Natural killer cell (primary cell): ENCODE measurements around the gene STK11IP. TPM values are rescaled to one million over a fixed set of nuclear protein-coding genes. Genes with fewer than 3 reads are reported as not detected.

Source experiments
- ATAC-seq, 3 donors: fragments of 150-1000 bp in 2 of 3; fragments of 200-7000 bp in 1 of 3; cut with Tn5 transposase; 1 replicate in 1 of 3; 2 replicates in 2 of 3; pipeline ENCODE4 v1.10.0; 2021; ENCODE audit warnings: mild to moderate bottlenecking in 2 of 3, moderate library complexity in 2 of 3
- DNase-seq, 2 donors: peaks; one replicate each; pipeline versions ENCODE4 v3.0.0 to v3.0.0-alpha.2; 2013 to 2021; ENCODE audit warnings: mixed read lengths in 1 of 2
- H3K27ac ChIP-seq: one replicate; pipeline ENCODE4 v1.5.1; 2013; ENCODE audit warnings: mild to moderate bottlenecking, low read length
- H3K27me3 ChIP-seq: one replicate; pipeline ENCODE4 v1.6.1; 2013; ENCODE audit warnings: low read length; ENCODE audit not compliant: control insufficient read depth, insufficient read depth
- H3K36me3 ChIP-seq: one replicate; pipeline ENCODE4 v1.6.1; 2013; ENCODE audit warnings: low read length; ENCODE audit not compliant: control insufficient read depth, insufficient read depth
- H3K4me1 ChIP-seq: one replicate; pipeline ENCODE4 v1.6.1; 2013; ENCODE audit warnings: low read length; ENCODE audit not compliant: control insufficient read depth, insufficient read depth
- H3K4me3 ChIP-seq: one replicate; pipeline ENCODE4 v1.5.1; 2013; ENCODE audit warnings: low read length
- H3K9me3 ChIP-seq: one replicate; pipeline ENCODE4 v1.6.1; 2013; ENCODE audit warnings: low read length; ENCODE audit not compliant: control insufficient read depth, insufficient read depth
- H3K27ac Mint-ChIP-seq, 2 donors: one replicate each; pipeline ENCODE4 v1.8.0; 2022; ENCODE audit warnings: mild to moderate bottlenecking in 2 of 2, mixed read lengths in 2 of 2, moderate library complexity in 1 of 2
- H3K27me3 Mint-ChIP-seq, 2 donors: one replicate each; pipeline ENCODE4 v1.8.0; 2022; ENCODE audit warnings: low read depth in 2 of 2, mixed read lengths in 2 of 2
- H3K36me3 Mint-ChIP-seq: one replicate; pipeline ENCODE4 v1.8.0; 2022; ENCODE audit warnings: mixed read lengths
- H3K4me1 Mint-ChIP-seq, 2 donors: one replicate each; pipeline ENCODE4 v1.8.0; 2022; ENCODE audit warnings: mixed read lengths in 2 of 2
- H3K4me3 Mint-ChIP-seq: one replicate; pipeline ENCODE4 v1.8.0; 2022; ENCODE audit warnings: mild to moderate bottlenecking, moderate library complexity, mixed read lengths
- H3K9me3 Mint-ChIP-seq, 2 donors: one replicate each; pipeline ENCODE4 v1.8.0; 2022; ENCODE audit warnings: mixed read lengths in 2 of 2
- WGBS: methylation state at CpG from one replicate; pipeline ENCODE4 v1.1.7; 2013; ENCODE audit warnings: missing lambda C conversion rate; ENCODE audit not compliant: insufficient coverage; 5-methylcytosine and 5-hydroxymethylcytosine counted together
- intact Hi-C: fragments of 100-400 bp; cut with micrococcal nuclease; formaldehyde crosslinking; loops from one replicate; pipeline ENCODE4 v1.14.2; 2022
- total RNA-seq, 4 donors: library from RNA; stranded (reverse); fragments of 120-200 nt in 1 of 4; gene quantifications; one replicate each; pipeline versions ENCODE4 v1.2.3 to v1.2.4, GENCODE V29; 2013 to 2022
- TF ChIP-seq, protein P1 (sequence below): fragments of 200-600 bp; IDR thresholded peaks from one replicate; pipeline ENCODE4 v1.8.0; 2022; ENCODE audit warnings: antibody characterized with exemption

STK11IP gene
- total RNA-seq, 3 donors from 2014 or later (not counting 1 experiment from before 2014, with no cell fraction given) = 56.1 to 76.0 (median 65.2) TPM

DNA sequence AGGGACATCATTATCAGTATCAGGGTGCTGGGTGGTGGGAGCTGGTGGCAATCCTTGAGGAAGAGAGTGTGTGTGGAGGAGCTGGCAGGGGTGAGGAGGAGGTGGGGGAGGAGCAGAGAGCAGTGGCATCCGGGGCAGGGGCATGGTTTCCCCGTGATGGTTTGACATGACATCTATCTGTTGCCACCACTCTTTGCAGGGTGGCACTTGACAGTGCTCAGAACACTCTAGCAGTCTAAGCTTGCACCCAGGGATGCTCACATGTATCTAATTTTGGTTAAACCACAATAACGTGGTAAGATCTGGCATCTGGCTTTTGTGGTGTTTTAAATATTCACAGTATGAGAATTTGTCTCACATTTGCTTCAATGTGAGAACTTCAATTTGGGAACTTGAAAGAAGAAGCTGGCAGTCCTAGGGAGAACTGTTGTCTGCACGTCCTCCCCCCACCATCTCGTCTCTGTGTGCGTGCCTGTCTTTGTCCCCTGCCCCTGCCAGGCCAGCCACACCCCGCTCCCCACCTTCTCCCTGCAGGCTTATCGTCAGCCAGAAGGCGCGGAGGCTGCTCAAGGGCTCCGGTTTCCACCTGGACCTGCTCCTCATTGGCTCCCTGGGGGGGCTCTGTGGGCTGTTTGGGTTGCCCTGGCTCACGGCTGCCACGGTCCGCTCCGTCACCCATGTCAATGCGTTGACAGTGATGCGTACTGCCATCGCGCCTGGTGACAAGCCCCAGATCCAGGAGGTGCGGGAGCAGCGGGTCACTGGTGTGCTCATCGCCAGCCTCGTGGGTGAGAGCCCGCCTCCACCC lies 41.5 kb downstream of the STK11IP start:
- Histone ChIP-seq H3K9me3 (no peaks in the 10 kb centered on the region), H3K27ac (no peak overlapping the region), H3K27me3 (peaks cover 2% of the 10 kb centered on the region), H3K4me1 (peaks cover 28% of the 10 kb centered on the region), H3K4me3 (no peak overlapping the region), H3K36me3 (no peaks in the 10 kb centered on the region)
- peak in 1 of 2 donors; percentile 20 for DNase-seq
- no peak overlapping the region for H3K4me3 Mint-ChIP-seq
- TF ChIP-seq, protein P1, sequence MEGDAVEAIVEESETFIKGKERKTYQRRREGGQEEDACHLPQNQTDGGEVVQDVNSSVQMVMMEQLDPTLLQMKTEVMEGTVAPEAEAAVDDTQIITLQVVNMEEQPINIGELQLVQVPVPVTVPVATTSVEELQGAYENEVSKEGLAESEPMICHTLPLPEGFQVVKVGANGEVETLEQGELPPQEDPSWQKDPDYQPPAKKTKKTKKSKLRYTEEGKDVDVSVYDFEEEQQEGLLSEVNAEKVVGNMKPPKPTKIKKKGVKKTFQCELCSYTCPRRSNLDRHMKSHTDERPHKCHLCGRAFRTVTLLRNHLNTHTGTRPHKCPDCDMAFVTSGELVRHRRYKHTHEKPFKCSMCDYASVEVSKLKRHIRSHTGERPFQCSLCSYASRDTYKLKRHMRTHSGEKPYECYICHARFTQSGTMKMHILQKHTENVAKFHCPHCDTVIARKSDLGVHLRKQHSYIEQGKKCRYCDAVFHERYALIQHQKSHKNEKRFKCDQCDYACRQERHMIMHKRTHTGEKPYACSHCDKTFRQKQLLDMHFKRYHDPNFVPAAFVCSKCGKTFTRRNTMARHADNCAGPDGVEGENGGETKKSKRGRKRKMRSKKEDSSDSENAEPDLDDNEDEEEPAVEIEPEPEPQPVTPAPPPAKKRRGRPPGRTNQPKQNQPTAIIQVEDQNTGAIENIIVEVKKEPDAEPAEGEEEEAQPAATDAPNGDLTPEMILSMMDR = no peak
- no peaks in the 10 kb centered on the region for H3K36me3 Mint-ChIP-seq
- H3K27ac Mint-ChIP-seq = peak overlapping the region in 1 of 2 donors; percentile 47
- H3K9me3 Mint-ChIP-seq = no peaks in the 10 kb centered on the region
- intact Hi-C loops = no loop called here
- peak in 1 of 3 donors; percentile 11 for ATAC-seq
- peaks cover 0 to 19% of the 10 kb centered on the region in 2 donors for H3K27me3 Mint-ChIP-seq
- 62% methylated on average over 24 of the region's 24 CpGs for WGBS
- peaks cover 0 to 23% of the 10 kb centered on the region in 2 donors for H3K4me1 Mint-ChIP-seq

DNA sequence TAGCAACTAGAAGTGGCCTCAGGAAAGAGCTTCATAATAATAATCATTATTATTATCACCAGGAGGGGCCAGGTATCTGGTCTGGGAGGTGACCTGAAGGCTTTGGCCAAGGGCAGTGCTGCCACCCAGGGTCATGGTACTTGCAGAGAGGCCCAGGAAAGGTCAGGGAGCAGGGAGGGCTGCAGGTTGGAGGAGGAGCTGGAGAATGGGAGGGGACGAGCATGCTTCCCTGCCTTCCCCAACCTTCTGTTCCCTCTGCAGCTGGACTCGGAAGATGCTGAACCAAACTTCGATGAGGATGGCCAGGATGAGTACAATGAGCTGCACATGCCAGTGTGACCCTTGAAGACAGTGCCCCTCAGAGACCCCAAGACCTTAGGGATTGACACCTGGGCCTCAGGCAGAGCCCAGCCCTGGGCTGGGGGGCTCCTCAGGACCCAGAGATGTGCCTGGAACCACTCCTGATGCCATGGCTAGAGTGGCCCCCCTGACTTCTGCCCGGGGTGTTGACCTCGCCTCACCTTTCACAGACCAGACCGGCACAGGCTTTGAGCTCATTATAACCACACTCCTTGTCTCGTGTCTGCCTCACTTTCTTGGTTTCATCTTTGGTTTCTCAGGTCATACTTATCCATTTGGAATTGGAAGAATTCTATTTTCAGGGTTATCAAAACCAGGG lies 43.9 kb downstream of the STK11IP start:
- 85% methylated on average over 7 of the region's 7 CpGs for WGBS
- Mint-ChIP-seq H3K4me1 (peaks cover 0 to 23% of the 10 kb centered on the region in 2 donors), H3K4me3 (no peak overlapping the region), H3K27me3 (peaks cover 0 to 13% of the 10 kb centered on the region in 2 donors), H3K9me3 (no peaks in the 10 kb centered on the region), H3K36me3 (no peaks in the 10 kb centered on the region), H3K27ac (peak overlapping the region in 1 of 2 donors; percentile 67)
- DNase-seq = no peak
- H3K36me3 ChIP-seq = no peaks in the 10 kb centered on the region
- H3K4me1 ChIP-seq = peaks cover 28% of the 10 kb centered on the region
- no peak for ATAC-seq
- TF ChIP-seq, protein P1 = no peak
- intact Hi-C loops = loop anchor here (1.0 to 5.0 kb wide), 2 partner anchors 100 to 239 kb away; no protein-coding TSS in a partner anchor
- no peak overlapping the region for H3K27ac ChIP-seq
- peaks cover 2% of the 10 kb centered on the region for H3K27me3 ChIP-seq
- no peak overlapping the region for H3K4me3 ChIP-seq
- H3K9me3 ChIP-seq = no peaks in the 10 kb centered on the region

DNA sequence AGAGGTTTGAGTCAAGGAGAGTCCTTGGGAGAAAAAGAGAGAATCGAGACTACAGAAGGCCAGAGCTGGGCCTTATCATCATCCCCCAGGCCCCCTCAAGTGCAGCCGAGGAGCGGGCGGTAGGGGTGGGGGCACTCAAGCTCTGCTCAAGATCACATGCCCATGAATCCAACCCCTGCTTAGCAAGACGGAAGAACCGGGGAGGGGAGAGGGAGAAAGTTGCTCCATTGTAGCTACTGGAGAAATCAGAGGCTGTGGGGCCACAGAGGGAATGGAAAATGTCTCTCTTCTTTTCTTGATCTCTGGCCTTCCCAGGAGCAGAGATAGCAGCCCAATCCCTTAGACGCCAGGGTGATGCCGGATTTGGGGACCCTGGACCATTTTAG lies 44.4 kb downstream of the STK11IP start:
- TF ChIP-seq, protein P1 = no peak
- no peaks in the 10 kb centered on the region for H3K36me3 ChIP-seq
- H3K27me3 Mint-ChIP-seq = peaks cover 0 to 10% of the 10 kb centered on the region in 2 donors
- H3K4me1 Mint-ChIP-seq = peaks cover 0 to 23% of the 10 kb centered on the region in 2 donors
- ATAC-seq (no peak), DNase-seq (no peak)
- 74% methylated on average over 8 of the region's 8 CpGs for WGBS
- H3K27ac ChIP-seq = no peak overlapping the region
- intact Hi-C loops = loop anchor here (1.0 to 5.0 kb wide), 2 partner anchors 101 to 240 kb away; no protein-coding TSS in a partner anchor
- H3K27me3 ChIP-seq = peaks cover 2% of the 10 kb centered on the region
- no peaks in the 10 kb centered on the region for H3K9me3 ChIP-seq
- H3K4me3 Mint-ChIP-seq = no peak overlapping the region
- no peaks in the 10 kb centered on the region for H3K9me3 Mint-ChIP-seq
- H3K4me3 ChIP-seq = no peak overlapping the region
- peak overlapping the region in 1 of 2 donors; percentile 67 for H3K27ac Mint-ChIP-seq
- peaks cover 28% of the 10 kb centered on the region for H3K4me1 ChIP-seq
- no peaks in the 10 kb centered on the region for H3K36me3 Mint-ChIP-seq
